A673 (cell line): ENCODE measurements around the gene BBS10. TPM values are rescaled to one million over a fixed set of nuclear protein-coding genes. Genes with fewer than 3 reads are reported as not detected.

Source experiments
- Bru-seq: library from RNA; stranded (reverse); fragments of 400-500 nt; gene quantifications from one replicate; lab custom pipeline; 2021; lab: Mats Ljungman, UMichigan
- BruChase-seq, 2 experiments: library from RNA; stranded (reverse); fragments of 400-500 nt; gene quantifications; one replicate each; lab custom pipeline; 2021; lab: Mats Ljungman, UMichigan
- BruUV-seq: library from RNA; stranded (reverse); fragments of 400-500 nt; replicated peaks from 2 replicates; lab custom pipeline; 2021; lab: Mats Ljungman, UMichigan
- CTCF ChIA-PET: fragments of 300-600 bp; sonication (Branson Sonifier 250); formaldehyde crosslinking; loops from one replicate; lab custom pipeline; 2022; ENCODE audit warnings: antibody characterized with exemption; lab: Charles Lee
- POLR2A ChIA-PET: fragments of 300-600 bp; sonication (Branson Sonifier 250); formaldehyde crosslinking; loops from one replicate; lab custom pipeline; 2022; ENCODE audit warnings: antibody characterized with exemption; ENCODE audit not compliant: low non-redundant PET; lab: Charles Lee
- DNase-seq: peaks from one replicate; pipeline ENCODE4 v3.0.0-alpha.2; 2015; ENCODE audit warnings: low spot score
- H3K27ac ChIP-seq: fragments of 200-600 bp; sonication (generic); 2 replicates; pipeline ENCODE4 v1.5.1; 2016; ENCODE audit warnings: mixed run types, low read depth, mild to moderate bottlenecking, mixed read lengths, antibody characterized with exemption, low read length; ENCODE audit not compliant: poor library complexity, severe bottlenecking
- H3K27me3 ChIP-seq: fragments of 200-600 bp; sonication (generic); replicated peaks from 2 replicates; pipeline ENCODE4 v1.6.1; 2017; ENCODE audit warnings: mixed run types, low read depth, mild to moderate bottlenecking, mixed read lengths, antibody characterized with exemption, low read length; ENCODE audit not compliant: insufficient read depth, poor library complexity
- H3K36me3 ChIP-seq: fragments of 200-600 bp; sonication (generic); 2 replicates; pipeline ENCODE4 v1.6.1; 2016; ENCODE audit warnings: mixed run types, mild to moderate bottlenecking, mixed read lengths, antibody characterized with exemption, low read length; ENCODE audit not compliant: insufficient read depth, poor library complexity, severe bottlenecking
- H3K4me1 ChIP-seq: fragments of 200-600 bp; sonication (generic); 2 replicates; pipeline ENCODE4 v1.6.1; 2017; ENCODE audit warnings: mixed run types, mild to moderate bottlenecking, mixed read lengths, antibody characterized with exemption, low read length; ENCODE audit not compliant: insufficient read depth, poor library complexity, severe bottlenecking
- H3K4me3 ChIP-seq: fragments of 200-600 bp; sonication (generic); 2 replicates; pipeline ENCODE4 v1.5.1; 2016; ENCODE audit warnings: low read depth, mixed run types, mild to moderate bottlenecking, mixed read lengths, low read length; ENCODE audit not compliant: poor library complexity, severe bottlenecking
- H3K9me3 ChIP-seq: fragments of 200-600 bp; sonication (generic); 2 replicates; pipeline ENCODE4 v1.6.1; 2016; ENCODE audit warnings: mixed run types, low read depth, mild to moderate bottlenecking, mixed read lengths, antibody characterized with exemption, low read length; ENCODE audit not compliant: poor library complexity, severe bottlenecking
- CTCF ChIP-seq: fragments of 300-800, 200-600 bp; sonication (generic); conservative IDR thresholded peaks from 2 replicates; pipeline ENCODE4 v1.5.1; 2017; ENCODE audit warnings: low read depth, mild to moderate bottlenecking, antibody characterized with exemption, low read length, moderate library complexity, mixed read lengths
- EZH2 ChIP-seq: fragments of 200-600 bp; sonication (generic); IDR thresholded peaks from 2 replicates; pipeline ENCODE4 v1.6.1; 2017; ENCODE audit warnings: borderline replicate concordance, low read depth, mild to moderate bottlenecking, mixed read lengths, antibody characterized with exemption, low read length; ENCODE audit not compliant: poor library complexity, severe bottlenecking
- intact Hi-C: fragments of 100-400 bp; cut with micrococcal nuclease; formaldehyde crosslinking; loops from one replicate; pipeline ENCODE4 v1.10.0; 2022; ENCODE audit not compliant: unreplicated experiment
- long read RNA-seq: library from polyadenylated mRNA; stranded (forward); transcript quantifications from one replicate; pipeline ENCODE4 v2.0.0, GENCODE V29; 2022
- total RNA-seq: library from RNA; stranded (reverse); gene quantifications from 2 replicates; pipeline ENCODE4 v1.2.3, GENCODE V29; 2021

The BBS10 gene
- total RNA-seq (6.3 and 6.5 TPM in 2 replicates), Bru-seq, nascent RNA (percentile 77 among the genes with signal in this experiment), BruChase-seq, experiment 1, labeled RNA remaining after a 2-hour chase (percentile 91 among the genes with signal in this experiment), BruChase-seq, experiment 2, labeled RNA remaining after a 6-hour chase (percentile 80 among the genes with signal in this experiment)
- long read RNA-seq, transcript BBS10-201 (2 exons, 3,595 nt): major isoform, 9 of 14 reads
- long read RNA-seq, partial matches to known transcripts: 0 of 14 reads
- long read RNA-seq, other reads (novel, unspliced or antisense): 5 of 14 reads

- Histone ChIP-seq H3K4me1 (peaks cover 7% of the 10 kb centered on the region), H3K4me3 (peak within 1 kb of the TSS; percentile 94), H3K27me3 (no peaks in the 10 kb centered on the region), H3K9me3 (no peaks in the 10 kb centered on the region), H3K36me3 (no peaks in the 10 kb centered on the region), H3K27ac (peak within 1 kb of the TSS; percentile 86)
- CTCF ChIA-PET: interaction anchor here (0.5 kb wide), 1 partner anchor 1191 kb away, joined by 5 read pairs; no protein-coding TSS in a partner anchor
- intact Hi-C loops: loop anchor here (5.0 to 10.0 kb wide), 6 partner anchors 109 to 823 kb away; partner anchors contain the start of gene NAP1L1
- TSS peak; percentile 99 for BruUV-seq
- DNase-seq: peak; percentile 95
- POLR2A ChIA-PET: interaction anchor here (0.5 kb wide), 1 partner anchor 208 kb away, joined by 11 read pairs; no protein-coding TSS in a partner anchor
- TF ChIP-seq EZH2: no peak
- TF ChIP-seq CTCF: peak; percentile 65
Measured at GRCh38 chr12:76348079-76348901, at the start of gene BBS10. BBS10 (minus strand) TSS chr12:76348415; CDS start chr12:76348358, 57 bp downstream.

DNA sequence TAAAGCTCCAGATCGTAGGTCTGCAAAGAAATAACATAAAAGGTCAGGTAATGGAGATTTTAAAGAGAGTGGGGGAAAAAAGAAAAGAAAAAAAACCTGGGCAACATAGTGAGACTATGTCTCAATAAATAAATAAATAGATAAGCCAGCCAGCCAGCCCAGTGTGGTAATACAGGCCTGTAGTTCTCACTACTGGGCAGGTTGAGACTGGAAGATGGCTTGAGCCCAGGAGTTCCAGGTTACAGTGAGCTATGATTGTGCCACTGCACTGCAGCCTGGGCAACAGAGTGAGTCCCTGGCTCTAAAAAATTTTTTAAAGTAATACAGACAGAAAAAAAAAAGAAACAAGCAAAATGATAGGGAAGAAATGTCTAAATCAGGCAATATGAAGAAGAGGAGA, 43.2 kb upstream of the BBS10 start:
- Histone ChIP-seq H3K9me3 (no peaks in the 10 kb centered on the region), H3K27me3 (no peaks in the 10 kb centered on the region), H3K36me3 (peaks cover 7% of the 10 kb centered on the region), H3K27ac (no peak overlapping the region), H3K4me1 (no peaks in the 10 kb centered on the region), H3K4me3 (no peak overlapping the region)
- no TSS peak for BruUV-seq
- TF ChIP-seq CTCF (no peak), EZH2 (no peak)
- ChIA-PET CTCF (no interaction called here), POLR2A (no interaction called here)
- no peak for DNase-seq
- intact Hi-C loops: no loop called here

DNA sequence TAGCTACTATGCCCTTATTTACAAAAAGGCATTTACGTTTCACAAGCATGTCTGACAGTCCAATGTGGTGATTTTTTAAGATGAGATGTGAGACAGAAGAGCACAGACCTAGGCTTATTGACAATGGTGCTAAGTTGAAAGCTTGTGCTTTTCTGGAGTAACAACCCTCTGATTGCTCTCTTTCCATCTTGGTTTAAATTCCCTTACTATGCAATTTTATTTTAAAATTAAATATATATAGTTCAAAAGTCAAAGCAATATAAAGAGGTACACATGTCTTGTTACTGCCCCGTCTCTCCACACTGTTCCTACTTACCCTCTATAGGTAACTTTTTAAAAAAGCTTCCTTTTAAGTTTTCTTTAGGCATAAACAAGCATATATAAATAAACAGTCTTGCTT, 39.4 kb upstream of the BBS10 start:
- no peak overlapping the region for H3K27ac ChIP-seq
- CTCF ChIA-PET: no interaction called here
- H3K9me3 ChIP-seq: no peaks in the 10 kb centered on the region
- no peaks in the 10 kb centered on the region for H3K27me3 ChIP-seq
- no TSS peak for BruUV-seq
- POLR2A ChIA-PET: no interaction called here
- DNase-seq: no peak
- H3K36me3 ChIP-seq: peaks cover 22% of the 10 kb centered on the region
- H3K4me3 ChIP-seq: no peak overlapping the region
- TF ChIP-seq EZH2: no peak
- no peak for TF ChIP-seq CTCF
- intact Hi-C loops: no loop called here
- no peaks in the 10 kb centered on the region for H3K4me1 ChIP-seq
